Activated naive CD4-positive, alpha-beta T cell (primary cell): ENCODE results near the gene COPB2.

Source experiments
- DNase-seq, 4 experiments: peaks; one replicate each; lab custom pipeline; 2025; lab: John Stamatoyannopoulos, UW

Gene COPB2

GRCh38 chr3:139327861-139328260, 61.6 kb downstream of the COPB2 start:
- no peak for DNase-seq

- DNase-seq: no peak
Observed at GRCh38 chr3:139327231-139327630, 62.2 kb downstream of the COPB2 start.

- no peak for DNase-seq
Observed at GRCh38 chr3:139326707-139327106, 62.7 kb downstream of the COPB2 start.

GRCh38 chr3:139326131-139326530, 63.3 kb downstream of the COPB2 start:
- no peak for DNase-seq

- DNase-seq: no peak
Observed at GRCh38 chr3:139325551-139325950, 63.9 kb downstream of the COPB2 start.

GRCh38 chr3:139324456-139324855, 65.0 kb downstream of the COPB2 start:
- DNase-seq: no peak

GRCh38 chr3:139323146-139323545, 66.3 kb downstream of the COPB2 start:
- DNase-seq: no peak

- DNase-seq: no peak
Observed at GRCh38 chr3:139322346-139322745, 67.1 kb downstream of the COPB2 start.

- no peak for DNase-seq
Observed at GRCh38 chr3:139320551-139321309, 68.7 kb downstream of the COPB2 start.

- DNase-seq: no peak
Observed at GRCh38 chr3:139319428-139320402, 69.7 kb downstream of the COPB2 start.

GRCh38 chr3:139318826-139319225, 70.6 kb downstream of the COPB2 start:
- DNase-seq: no peak

GRCh38 chr3:139318431-139318816, 71.0 kb downstream of the COPB2 start:
- no peak for DNase-seq

- no peak for DNase-seq
Observed at GRCh38 chr3:139317660-139318430, 71.6 kb downstream of the COPB2 start.

GRCh38 chr3:139317215-139317614, 72.2 kb downstream of the COPB2 start:
- no peak for DNase-seq

- DNase-seq: no peak
Observed at GRCh38 chr3:139313921-139314320, 75.5 kb downstream of the COPB2 start.

- no peak for DNase-seq
Observed at GRCh38 chr3:139312959-139313358, 76.5 kb downstream of the COPB2 start.

- DNase-seq: no peak
Observed at GRCh38 chr3:139312416-139312815, 77.0 kb downstream of the COPB2 start.

- DNase-seq: no peak
Observed at GRCh38 chr3:139311557-139311956, 77.9 kb downstream of the COPB2 start.

GRCh38 chr3:139310474-139310933, 78.9 kb downstream of the COPB2 start:
- no peak for DNase-seq

GRCh38 chr3:139309880-139310279, 79.6 kb downstream of the COPB2 start:
- no peak for DNase-seq

GRCh38 chr3:139309061-139309591, 80.3 kb downstream of the COPB2 start:
- DNase-seq: no peak

- no peak for DNase-seq
Observed at GRCh38 chr3:139308560-139308959, 80.9 kb downstream of the COPB2 start.
